GM19238 (cell line): ENCODE results near the gene ARHGAP31.
"Not testable (repeated sequence)": the region's sequence is repeated elsewhere in the genome, so short reads cannot be mapped to it uniquely, and the experiment has no call there.

ENCODE experiments used
- DNase-seq: peaks from one replicate; pipeline ENCODE4 v3.0.0; 2011; ENCODE audit warnings: low spot score; ENCODE audit not compliant: insufficient read length

The ARHGAP31 gene

GRCh38 chr3:119293871-119294695 lies at the start of gene ARHGAP31:
ARHGAP31 (plus strand) TSS chr3:119294383; CDS start chr3:119294905, 522 bp downstream.
- peak; percentile 61 for DNase-seq

GRCh38 chr3:119245778-119246177 lies 48.4 kb upstream of the ARHGAP31 start:
- DNase-seq, result no peak

GRCh38 chr3:119255214-119255613 lies 39.0 kb upstream of the ARHGAP31 start:
- DNase-seq, result no peak

GRCh38 chr3:119257111-119257510 lies 37.1 kb upstream of the ARHGAP31 start:
- DNase-seq, result no peak

- DNase-seq, result no peak
Observed at GRCh38 chr3:119257654-119258410, 36.4 kb upstream of the ARHGAP31 start.

GRCh38 chr3:119258915-119259314 lies 35.3 kb upstream of the ARHGAP31 start:
- no peak for DNase-seq

GRCh38 chr3:119259821-119260220 lies 34.4 kb upstream of the ARHGAP31 start:
- DNase-seq, result no peak

GRCh38 chr3:119261055-119261454 lies 33.1 kb upstream of the ARHGAP31 start:
- DNase-seq, result no peak

GRCh38 chr3:119270212-119270611 lies 24.0 kb upstream of the ARHGAP31 start:
- not testable (repeated sequence) for DNase-seq

- no peak for DNase-seq
Observed at GRCh38 chr3:119276680-119277079, 17.5 kb upstream of the ARHGAP31 start.

GRCh38 chr3:119279101-119279554 lies 15.1 kb upstream of the ARHGAP31 start:
- DNase-seq, result no peak

GRCh38 chr3:119279584-119280243 lies 14.5 kb upstream of the ARHGAP31 start:
- no peak for DNase-seq

GRCh38 chr3:119288669-119289403 lies 5.3 kb upstream of the ARHGAP31 start:
- DNase-seq, result no peak

- DNase-seq, result no peak
Observed at GRCh38 chr3:119289404-119289770, 4.8 kb upstream of the ARHGAP31 start.

- no peak for DNase-seq
Observed at GRCh38 chr3:119290613-119291012, 3.6 kb upstream of the ARHGAP31 start.

GRCh38 chr3:119291062-119291700 lies 3.0 kb upstream of the ARHGAP31 start:
- DNase-seq, result no peak

GRCh38 chr3:119292666-119293065 lies 1.5 kb upstream of the ARHGAP31 start:
- no peak for DNase-seq

- no peak for DNase-seq
Observed at GRCh38 chr3:119293105-119293870, 895 bp upstream of the ARHGAP31 start.

- DNase-seq, result peak; percentile 40
Observed at GRCh38 chr3:119294696-119295671, 801 bp downstream of the ARHGAP31 start.
